Mesendoderm (in vitro differentiated cells): Measurements from ENCODE around the gene NR2F1.

Experiments
- DNase-seq: peaks from one replicate; pipeline ENCODE4 v3.0.0; 2013
- H2AK5ac ChIP-seq: 2 replicates; pipeline ENCODE4 v1.6.1; 2013; ENCODE audit warnings: low read length, inconsistent platforms
- H2BK120ac ChIP-seq: 2 replicates; pipeline ENCODE4 v1.6.1; 2013; ENCODE audit warnings: low read depth, mild to moderate bottlenecking, low read length, moderate library complexity, mixed read lengths
- H2BK15ac ChIP-seq: replicated peaks from 2 replicates; pipeline ENCODE4 v1.6.1; 2013; ENCODE audit warnings: low read depth, mild to moderate bottlenecking, moderate library complexity
- H2BK5ac ChIP-seq: 2 replicates; pipeline ENCODE4 v1.6.1; 2013; ENCODE audit warnings: low read length, inconsistent platforms
- H3K18ac ChIP-seq: 2 replicates; pipeline ENCODE4 v1.6.1; 2013; ENCODE audit warnings: mild to moderate bottlenecking, low read length, mixed read lengths
- H3K23ac ChIP-seq: one replicate; pipeline ENCODE4 v1.6.1; 2013; ENCODE audit warnings: low read length
- H3K27ac ChIP-seq: 2 replicates; pipeline ENCODE4 v1.5.1; 2013; ENCODE audit warnings: low read depth, mild to moderate bottlenecking, inconsistent platforms, low read length, moderate library complexity
- H3K27me3 ChIP-seq: 2 replicates; pipeline ENCODE4 v1.6.1; 2013; ENCODE audit warnings: low read length, control low read depth, mild to moderate bottlenecking, inconsistent platforms; ENCODE audit not compliant: insufficient read depth, poor library complexity
- H3K36me3 ChIP-seq: 2 replicates; pipeline ENCODE4 v1.6.1; 2013; ENCODE audit warnings: low read length, inconsistent platforms; ENCODE audit not compliant: control insufficient read depth, insufficient read depth
- H3K4ac ChIP-seq: one replicate; pipeline ENCODE4 v1.6.1; 2013; ENCODE audit warnings: low read depth, mild to moderate bottlenecking, low read length, moderate library complexity
- H3K4me1 ChIP-seq: 2 replicates; pipeline ENCODE4 v1.6.1; 2013; ENCODE audit warnings: low read depth, low read length, inconsistent platforms; ENCODE audit not compliant: control insufficient read depth
- H3K4me2 ChIP-seq: 2 replicates; pipeline ENCODE4 v1.6.1; 2013; ENCODE audit warnings: low read length
- H3K4me3 ChIP-seq: 2 replicates; pipeline ENCODE4 v1.5.1; 2013; ENCODE audit warnings: mild to moderate bottlenecking, low read length
- H3K56ac ChIP-seq: one replicate; pipeline ENCODE4 v1.6.1; 2013; ENCODE audit warnings: low read length
- H3K79me1 ChIP-seq: 2 replicates; pipeline ENCODE4 v1.6.1; 2013; ENCODE audit warnings: low read length, inconsistent platforms
- H3K79me2 ChIP-seq: 2 replicates; pipeline ENCODE4 v1.6.1; 2013; ENCODE audit warnings: mild to moderate bottlenecking, low read length; ENCODE audit not compliant: control insufficient read depth, insufficient read depth
- H3K9ac ChIP-seq: 2 replicates; pipeline ENCODE4 v1.6.1; 2013; ENCODE audit warnings: low read length, inconsistent platforms
- H4K5ac ChIP-seq: one replicate; pipeline ENCODE4 v1.6.1; 2013; ENCODE audit warnings: low read length
- H4K8ac ChIP-seq: one replicate; pipeline ENCODE4 v1.6.1; 2013; ENCODE audit warnings: low read depth, mild to moderate bottlenecking, control low read depth, low read length, moderate library complexity
- WGBS: extraction: QIAGEN DNeasy Blood & Tissue Kit; methylation state at CpG from one replicate; pipeline ENCODE4 v1.1.7; 2013; ENCODE audit warnings: low lambda C conversion rate, missing lambda C conversion rate; ENCODE audit not compliant: insufficient coverage; ENCODE audit errors: extremely low coverage; 5-methylcytosine and 5-hydroxymethylcytosine counted together

The NR2F1 gene

GRCh38 chr5:93601802-93602155 is 18.8 kb downstream of the NR2F1 start:
- Histone ChIP-seq H2BK5ac (no peak overlapping the region), H4K8ac (no peak overlapping the region), H3K4me3 (no peak overlapping the region), H2BK120ac (no peak overlapping the region), H3K79me2 (no peaks in the 10 kb centered on the region), H3K4me1 (peaks cover 4% of the 10 kb centered on the region), H3K56ac (no peak overlapping the region), H2AK5ac (no peak overlapping the region), H3K23ac (no peak overlapping the region), H3K27me3 (peaks cover 83% of the 10 kb centered on the region), H2BK15ac (no peak overlapping the region), H3K4ac (no peak overlapping the region), H3K4me2 (no peak overlapping the region), H3K18ac (no peak overlapping the region), H4K5ac (no peak overlapping the region), H3K27ac (no peak overlapping the region), H3K36me3 (no peaks in the 10 kb centered on the region), H3K9ac (no peak overlapping the region), H3K79me1 (no peaks in the 10 kb centered on the region)
- no CpG with 5 or more reads among the region's 9 CpGs for WGBS
- DNase-seq: no peak

DNA sequence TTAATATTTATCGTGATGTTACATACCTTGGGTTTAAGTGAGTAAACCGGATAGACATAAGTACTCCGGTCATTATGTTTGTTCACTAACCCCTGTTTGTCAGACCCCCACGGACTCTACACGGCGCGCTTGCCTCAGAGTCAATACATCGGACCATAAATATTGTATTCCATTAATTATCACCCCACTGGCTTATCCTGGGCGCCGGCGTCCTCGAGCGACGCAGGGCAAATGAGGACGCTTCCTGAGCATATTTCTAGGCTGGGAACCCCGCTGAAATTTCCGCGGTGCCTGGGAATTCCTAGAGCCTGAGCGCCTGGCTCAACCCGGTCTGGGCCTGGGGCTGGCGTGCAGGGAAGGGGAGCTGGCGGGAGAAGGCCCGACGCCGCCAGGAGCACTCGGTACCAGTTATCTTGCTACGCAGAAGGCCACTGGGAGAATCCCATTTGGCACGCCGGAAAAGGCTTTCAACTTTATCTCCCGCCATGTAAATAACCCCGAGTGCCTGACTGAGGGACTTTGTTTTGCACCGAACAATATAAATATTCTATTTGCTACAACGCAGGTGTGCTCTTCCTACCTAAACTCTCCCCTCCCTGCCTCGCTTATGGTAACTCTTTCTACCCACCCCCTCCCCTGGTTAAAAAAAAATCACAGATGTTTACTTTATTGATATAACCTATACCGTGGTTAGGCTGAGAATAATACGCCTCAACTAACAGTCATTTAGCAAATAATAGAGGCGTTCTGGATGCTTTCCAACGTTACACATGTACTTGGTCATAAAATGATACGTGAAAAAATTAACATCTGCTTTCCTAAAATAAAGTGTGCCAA is 19.4 kb downstream of the NR2F1 start:
- no peak overlapping the region for H3K56ac ChIP-seq
- DNase-seq: peak; percentile 90
- no peak overlapping the region for H2BK120ac ChIP-seq
- H2AK5ac ChIP-seq: no peak overlapping the region
- no peak overlapping the region for H4K8ac ChIP-seq
- no peak overlapping the region for H3K4me3 ChIP-seq
- H3K18ac ChIP-seq: no peak overlapping the region
- no peak overlapping the region for H3K23ac ChIP-seq
- peaks cover 3% of the 10 kb centered on the region for H3K4me1 ChIP-seq
- H3K9ac ChIP-seq: no peak overlapping the region
- no peak overlapping the region for H3K4ac ChIP-seq
- H3K27me3 ChIP-seq: peaks cover 78% of the 10 kb centered on the region
- no peak overlapping the region for H3K27ac ChIP-seq
- no CpG with 5 or more reads among the region's 39 CpGs for WGBS
- H3K79me1 ChIP-seq: no peaks in the 10 kb centered on the region
- H2BK15ac ChIP-seq: no peak overlapping the region
- no peaks in the 10 kb centered on the region for H3K36me3 ChIP-seq
- no peak overlapping the region for H4K5ac ChIP-seq
- peak overlapping the region; percentile 8 for H3K4me2 ChIP-seq
- H3K79me2 ChIP-seq: no peaks in the 10 kb centered on the region
- no peak overlapping the region for H2BK5ac ChIP-seq

GRCh38 chr5:93603078-93603792 is 20.2 kb downstream of the NR2F1 start:
- no peak overlapping the region for H4K5ac ChIP-seq
- no peak overlapping the region for H2BK5ac ChIP-seq
- no peak overlapping the region for H4K8ac ChIP-seq
- H3K4me3 ChIP-seq: no peak overlapping the region
- no peak overlapping the region for H3K56ac ChIP-seq
- no peak overlapping the region for H2BK120ac ChIP-seq
- H3K27ac ChIP-seq: no peak overlapping the region
- H3K18ac ChIP-seq: no peak overlapping the region
- no peak overlapping the region for H2BK15ac ChIP-seq
- peaks cover 2% of the 10 kb centered on the region for H3K4me1 ChIP-seq
- no peak overlapping the region for H2AK5ac ChIP-seq
- no CpG with 5 or more reads among the region's 8 CpGs for WGBS
- no peak overlapping the region for H3K23ac ChIP-seq
- no peak for DNase-seq
- no peak overlapping the region for H3K4me2 ChIP-seq
- no peaks in the 10 kb centered on the region for H3K79me2 ChIP-seq
- H3K27me3 ChIP-seq: peaks cover 74% of the 10 kb centered on the region
- H3K36me3 ChIP-seq: no peaks in the 10 kb centered on the region
- H3K4ac ChIP-seq: no peak overlapping the region
- H3K9ac ChIP-seq: no peak overlapping the region
- no peaks in the 10 kb centered on the region for H3K79me1 ChIP-seq

- WGBS: no CpG with 5 or more reads among the region's 58 CpGs
- DNase-seq: no peak
- Histone ChIP-seq H3K36me3 (no peaks in the 10 kb centered on the region), H4K5ac (no peak overlapping the region), H3K79me2 (no peaks in the 10 kb centered on the region), H3K9ac (no peak overlapping the region), H3K18ac (no peak overlapping the region), H3K23ac (no peak overlapping the region), H3K56ac (no peak overlapping the region), H3K4me1 (peaks cover 2% of the 10 kb centered on the region), H3K79me1 (no peaks in the 10 kb centered on the region), H3K27ac (no peak overlapping the region), H3K4ac (no peak overlapping the region), H4K8ac (no peak overlapping the region), H3K4me3 (no peak overlapping the region), H3K4me2 (no peak overlapping the region), H2BK120ac (no peak overlapping the region), H2BK15ac (no peak overlapping the region), H2BK5ac (no peak overlapping the region), H3K27me3 (peaks cover 69% of the 10 kb centered on the region), H2AK5ac (no peak overlapping the region)
Measured at GRCh38 chr5:93603793-93604643, 21.0 kb downstream of the NR2F1 start.

DNA sequence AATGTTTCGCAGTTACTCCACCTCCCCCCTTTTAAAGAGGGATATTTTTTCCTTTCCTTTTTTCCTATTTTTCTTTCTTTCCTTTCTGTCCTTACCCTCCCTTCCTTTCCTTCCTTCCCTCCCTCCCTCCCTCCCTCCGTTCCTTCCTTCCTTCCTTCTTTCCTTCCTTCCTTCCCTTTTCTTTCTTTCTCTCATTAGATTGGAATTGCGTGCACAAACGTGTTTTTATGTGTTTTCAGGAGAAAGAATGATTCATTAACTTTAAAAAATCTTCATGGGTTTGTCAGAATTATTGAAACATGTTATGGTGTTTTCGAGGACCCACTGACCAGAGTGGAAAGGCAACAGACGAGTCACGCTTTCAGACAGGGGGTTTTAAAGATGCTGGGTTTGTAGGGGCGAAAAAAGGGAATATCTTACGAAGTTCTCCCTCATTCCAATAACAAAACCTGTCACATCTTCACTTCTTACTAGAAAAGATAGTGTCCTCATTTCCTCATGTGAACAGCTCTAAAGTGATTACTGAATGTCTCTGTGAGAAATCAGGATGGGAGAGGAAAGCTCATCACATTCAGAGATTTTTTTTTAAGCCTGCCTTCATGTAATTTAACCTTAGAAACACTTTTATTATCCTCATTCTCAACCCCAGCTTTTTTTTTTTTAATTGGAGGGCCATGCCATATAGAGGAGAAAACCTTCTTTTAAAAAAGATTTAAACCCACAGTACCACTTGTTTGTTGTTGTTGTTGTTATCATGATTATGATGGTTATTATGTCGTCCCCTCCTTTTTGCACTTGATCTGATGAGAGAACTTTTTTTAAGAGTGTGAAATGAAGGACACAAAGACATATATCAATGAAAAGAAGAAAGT is 21.9 kb downstream of the NR2F1 start:
- Histone ChIP-seq H3K27ac (no peak overlapping the region), H2AK5ac (no peak overlapping the region), H3K23ac (no peak overlapping the region), H3K56ac (no peak overlapping the region), H3K4me2 (no peak overlapping the region), H3K18ac (no peak overlapping the region), H3K27me3 (peaks cover 69% of the 10 kb centered on the region), H3K79me1 (no peaks in the 10 kb centered on the region), H3K4me3 (no peak overlapping the region), H3K79me2 (no peaks in the 10 kb centered on the region), H2BK15ac (no peak overlapping the region), H3K9ac (no peak overlapping the region), H4K8ac (no peak overlapping the region), H2BK5ac (no peak overlapping the region), H3K4ac (no peak overlapping the region), H4K5ac (no peak overlapping the region), H3K36me3 (no peaks in the 10 kb centered on the region), H2BK120ac (no peak overlapping the region), H3K4me1 (peaks cover 2% of the 10 kb centered on the region)
- no peak for DNase-seq
- no CpG with 5 or more reads among the region's 10 CpGs for WGBS
